Stimulated activated CD8-positive, alpha-beta memory T cell treated with anti-CD3 and anti-CD28 coated beads, Interleukin-12 subunit alpha, Interleukin-12 subunit beta, amount 100 ng/mL, for 24 hours (primary cell): ENCODE data around the gene NOC4L.
"Not testable (repeated sequence)": the region's sequence is repeated elsewhere in the genome, so short reads cannot be mapped to it uniquely, and the experiment has no call there.

ENCODE experiments used
- DNase-seq: peaks from one replicate; pipeline ENCODE4 v3.0.0-alpha.2; 2020; ENCODE audit errors: extremely low read depth

The NOC4L gene

DNA sequence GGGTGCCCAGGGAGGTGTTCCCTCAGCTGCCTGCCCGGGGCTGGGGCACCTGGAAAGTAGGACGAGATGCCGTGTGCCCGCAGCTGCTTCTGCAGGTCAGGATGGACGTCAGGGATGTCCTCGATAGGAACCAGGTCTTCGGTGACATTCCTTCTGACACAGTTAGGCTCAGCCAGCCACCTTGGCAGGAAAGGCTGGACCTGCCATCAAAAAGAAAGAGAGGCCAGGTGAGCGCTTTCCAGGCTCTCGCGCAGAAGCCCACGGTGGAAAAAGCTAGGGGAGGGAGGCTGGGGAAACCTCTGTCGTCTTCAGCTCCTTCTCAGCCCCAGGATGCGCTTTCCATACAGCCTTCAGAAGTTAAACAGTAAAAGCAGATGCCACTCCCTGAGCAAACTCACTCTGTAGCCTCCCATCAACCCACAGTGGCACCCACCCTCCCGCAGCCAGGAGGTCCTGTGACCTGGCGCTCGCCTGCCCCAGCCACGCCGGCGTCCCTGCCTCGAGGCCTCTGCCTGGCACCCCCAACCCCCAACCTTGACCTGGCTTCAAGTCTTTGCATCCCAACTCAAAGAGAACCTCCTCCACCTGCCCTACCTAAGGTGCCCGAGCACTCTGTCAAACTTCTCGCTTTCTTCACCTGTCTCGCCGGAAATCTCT is 1.4 kb upstream of the NOC4L start:
- DNase-seq: no peak

DNA sequence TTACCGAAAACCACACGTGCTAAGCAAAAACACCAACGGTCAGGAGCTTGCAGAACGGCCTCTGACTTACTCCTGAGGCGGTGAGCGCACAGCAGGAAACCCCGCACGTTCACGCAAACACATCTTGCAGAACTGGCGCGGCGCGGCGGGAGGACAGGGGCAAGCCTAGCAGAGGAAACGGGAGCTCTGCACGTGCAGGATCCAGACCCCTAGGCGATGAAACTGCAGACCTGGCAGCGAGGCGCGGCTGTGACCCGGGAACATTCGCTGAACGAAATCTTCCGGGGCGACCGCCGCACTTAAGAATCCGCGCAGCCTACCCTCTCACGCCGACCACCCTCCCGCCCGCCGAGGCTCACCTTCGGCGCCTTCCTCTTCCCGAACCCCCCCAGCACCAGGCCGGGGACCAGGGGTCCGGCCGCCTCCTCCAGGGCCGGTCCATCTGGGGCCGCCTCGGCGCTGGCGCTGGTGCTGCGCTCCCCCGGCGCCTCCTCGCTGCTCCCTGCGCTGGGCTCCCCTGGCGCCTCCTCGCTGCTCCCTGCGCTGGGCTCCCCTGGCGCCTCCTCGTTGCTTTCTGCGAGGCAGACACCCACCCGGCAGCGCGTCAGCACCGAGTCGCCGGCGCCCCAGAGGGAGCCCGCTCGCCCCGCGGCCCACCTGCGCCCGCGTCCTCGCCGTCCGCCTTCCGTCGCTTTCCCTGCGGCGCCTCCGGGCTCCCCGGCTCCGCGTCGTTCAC is 753 bp upstream of the NOC4L start:
- DNase-seq: no peak

DNA sequence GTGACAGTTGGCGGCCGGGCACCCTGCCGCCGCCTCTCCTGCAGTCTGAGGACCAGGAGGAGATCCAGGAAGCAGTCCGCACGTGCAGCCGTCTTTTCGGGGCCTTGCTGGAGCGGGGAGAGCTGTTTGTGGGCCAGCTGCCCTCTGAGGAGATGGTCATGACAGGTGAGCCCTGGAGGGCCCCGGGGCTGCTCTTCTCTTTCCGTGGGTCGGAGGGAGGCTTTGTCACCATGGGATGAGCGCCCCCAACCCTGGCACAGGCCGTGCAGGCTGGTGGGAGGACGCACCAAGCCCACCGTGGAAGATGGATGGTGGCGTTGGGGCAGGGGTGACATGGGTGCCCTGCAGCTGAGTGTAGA is 532 bp downstream of the NOC4L start:
- DNase-seq: no peak

DNA sequence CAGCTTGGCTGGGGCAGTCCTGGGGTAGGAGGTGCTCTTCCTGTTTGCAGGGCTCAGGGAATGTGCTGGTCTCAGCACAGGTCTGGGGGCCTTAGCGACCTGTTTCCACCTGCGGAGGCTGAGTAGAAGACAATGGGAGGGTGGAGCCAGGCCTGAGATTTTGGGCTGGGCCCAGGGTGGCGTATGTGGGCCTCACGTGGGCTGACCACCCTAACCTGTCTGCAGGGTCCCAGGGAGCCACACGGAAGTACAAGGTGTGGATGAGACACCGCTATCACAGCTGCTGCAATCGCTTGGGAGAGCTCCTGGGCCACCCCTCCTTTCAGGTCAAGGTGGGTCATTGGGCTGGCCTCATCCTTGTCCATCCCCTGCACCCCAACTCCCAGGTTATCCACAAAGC is 1.1 kb downstream of the NOC4L start:
- no peak for DNase-seq

DNA sequence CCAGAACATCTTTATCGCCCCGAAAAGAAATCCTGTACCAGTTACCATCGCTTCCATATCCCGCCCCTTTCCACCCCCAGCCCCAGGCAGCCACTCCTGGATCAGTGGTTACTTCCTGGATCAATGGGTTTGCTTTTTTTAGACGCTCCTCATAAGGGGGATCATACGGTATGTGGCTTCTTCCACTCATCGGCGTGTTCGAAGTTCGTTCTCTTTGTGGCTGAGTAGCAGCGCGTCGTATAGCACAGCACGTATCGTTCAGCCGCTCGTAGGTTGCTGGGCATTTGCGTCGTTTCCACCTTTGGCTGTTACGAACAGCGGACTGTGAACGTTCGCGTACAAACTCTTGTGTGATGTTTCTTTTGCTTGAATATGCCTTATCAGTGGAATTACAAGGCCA is 1.8 kb downstream of the NOC4L start:
- no peak for DNase-seq

DNA sequence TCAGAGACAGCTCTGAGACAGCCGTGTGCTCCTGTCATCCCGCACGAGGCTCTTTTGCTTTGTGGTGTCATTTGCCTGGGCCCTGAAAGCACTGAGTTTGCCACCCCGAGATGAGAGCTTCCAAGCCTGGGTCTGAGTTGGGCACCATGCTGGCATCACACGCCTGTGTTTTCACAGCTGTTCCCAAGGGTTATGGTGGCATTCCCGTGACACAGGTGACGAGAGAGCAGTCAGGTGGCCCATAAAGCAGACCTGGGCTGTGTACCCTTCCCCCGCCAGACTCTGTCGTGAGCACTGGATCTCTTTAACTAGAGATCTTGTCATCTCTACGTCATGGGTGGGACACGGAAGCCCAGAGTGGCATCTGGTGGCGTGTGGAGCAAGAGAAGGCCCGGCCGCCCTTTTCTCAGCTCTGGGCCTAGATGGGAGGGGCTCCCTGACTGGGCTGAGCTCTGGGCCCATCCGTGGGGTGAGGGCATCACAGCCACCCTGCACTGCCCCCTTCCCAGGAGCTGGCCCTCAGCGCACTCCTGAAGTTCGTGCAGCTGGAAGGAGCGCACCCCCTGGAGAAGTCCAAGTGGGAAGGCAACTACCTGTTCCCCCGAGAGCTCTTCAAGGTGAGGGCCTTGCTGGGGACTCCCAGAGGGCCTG is 2.6 kb downstream of the NOC4L start:
- DNase-seq: no peak

DNA sequence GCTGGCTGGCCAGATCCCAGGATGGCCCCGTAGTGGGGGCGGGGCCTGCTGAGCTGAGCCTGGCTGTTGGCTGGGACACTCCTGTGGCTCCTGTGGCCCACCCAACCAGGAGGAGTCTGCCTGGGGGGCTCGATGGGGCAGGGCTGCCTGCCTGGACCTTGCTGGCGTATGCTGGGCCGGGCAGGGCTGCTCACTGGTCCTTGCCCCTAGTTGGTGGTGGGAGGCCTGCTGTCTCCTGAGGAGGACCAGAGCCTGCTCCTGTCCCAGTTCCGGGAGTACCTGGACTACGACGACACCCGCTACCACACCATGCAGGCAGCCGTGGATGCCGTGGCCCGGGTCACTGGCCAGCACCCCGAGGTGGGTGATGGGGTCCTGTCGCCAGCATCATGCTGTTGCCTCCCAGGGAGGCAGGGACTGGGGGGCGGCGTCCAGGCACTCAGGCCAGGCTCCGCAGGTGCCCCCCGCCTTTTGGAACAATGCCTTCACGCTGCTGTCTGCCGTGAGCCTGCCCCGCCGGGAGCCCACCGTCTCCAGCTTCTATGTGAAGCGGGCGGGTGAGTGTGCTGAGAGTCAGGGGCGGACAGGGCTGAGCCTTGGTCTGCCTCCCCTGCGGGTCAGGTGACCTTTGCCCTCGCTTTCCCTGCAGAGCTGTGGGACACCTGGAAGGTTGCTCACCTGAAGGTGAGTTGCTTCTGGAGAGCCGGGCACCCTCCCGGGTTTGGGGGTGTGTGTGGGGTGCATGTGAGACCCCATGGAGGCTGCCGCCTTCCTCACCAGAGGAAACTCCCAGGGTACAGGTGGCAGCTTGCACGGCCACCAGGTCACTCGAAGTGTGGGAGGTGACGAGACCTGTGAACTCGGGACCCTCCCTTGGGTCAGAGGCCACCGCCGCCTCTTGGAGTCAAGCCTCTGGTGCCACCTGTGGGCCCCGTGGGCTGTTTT is 3.4 kb downstream of the NOC4L start:
- no peak for DNase-seq

DNA sequence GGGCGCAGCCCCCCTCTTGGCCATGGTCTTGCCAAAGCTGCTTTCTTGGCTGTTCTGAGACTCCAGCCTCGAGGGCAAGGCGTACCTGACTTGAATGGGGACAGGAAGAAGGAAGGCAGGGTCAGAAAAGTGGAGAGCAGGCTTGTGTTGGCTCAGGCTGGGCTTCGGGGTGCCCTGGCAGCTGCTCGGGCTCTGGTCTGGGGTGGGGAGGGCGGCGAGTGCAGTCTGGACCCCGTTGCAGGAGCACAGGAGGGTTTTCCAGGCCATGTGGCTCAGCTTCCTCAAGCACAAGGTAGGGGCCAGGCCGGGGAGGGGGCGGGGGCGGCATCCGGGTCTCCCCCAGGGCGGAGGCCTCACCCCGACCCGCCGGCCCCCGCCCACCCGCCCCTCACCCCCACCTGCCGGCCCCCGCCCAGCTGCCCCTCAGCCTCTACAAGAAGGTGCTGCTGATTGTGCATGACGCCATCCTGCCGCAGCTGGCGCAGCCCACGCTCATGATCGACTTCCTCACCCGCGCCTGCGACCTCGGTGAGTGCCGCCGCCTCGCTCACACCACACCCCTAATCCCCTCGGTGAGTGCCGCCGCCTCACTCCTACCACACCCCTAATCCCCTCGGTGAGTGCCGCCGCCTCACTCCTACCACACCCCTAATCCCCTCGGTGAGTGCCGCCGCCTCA is 4.2 kb downstream of the NOC4L start:
- DNase-seq: no peak

DNA sequence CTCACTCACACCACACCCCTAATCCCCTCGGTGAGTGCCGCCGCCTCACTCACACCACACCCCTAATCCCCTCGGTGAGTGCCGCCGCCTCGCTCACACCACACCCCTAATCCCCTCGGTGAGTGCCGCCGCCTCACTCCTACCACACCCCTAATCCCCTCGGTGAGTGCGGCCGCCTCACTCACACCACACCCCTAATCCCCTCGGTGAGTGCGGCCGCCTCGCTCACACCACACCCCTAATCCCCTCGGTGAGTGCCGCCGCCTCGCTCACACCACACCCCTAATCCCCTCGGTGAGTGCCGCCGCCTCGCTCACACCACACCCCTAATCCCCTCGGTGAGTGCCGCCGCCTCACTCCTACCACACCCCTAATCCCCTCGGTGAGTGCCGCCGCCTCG is 5.3 kb downstream of the NOC4L start:
- DNase-seq: not testable (repeated sequence)

DNA sequence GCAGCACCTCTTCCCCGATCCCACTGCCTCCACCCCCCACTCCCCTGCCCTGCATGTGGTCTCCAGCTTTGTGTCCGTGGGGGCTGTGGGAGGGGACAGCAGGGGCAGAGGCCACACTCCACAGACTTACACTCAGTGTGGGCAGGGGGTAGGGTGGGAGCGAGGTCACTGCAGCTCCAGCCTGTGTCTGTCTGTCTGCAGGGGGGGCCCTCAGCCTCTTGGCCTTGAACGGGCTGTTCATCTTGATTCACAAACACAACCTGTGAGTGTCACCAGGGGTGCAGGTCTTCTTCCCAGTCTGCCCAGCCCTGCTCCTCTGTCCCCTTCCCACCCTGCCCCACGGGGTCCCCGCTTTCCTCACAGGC is 6.5 kb downstream of the NOC4L start:
- DNase-seq: no peak

DNA sequence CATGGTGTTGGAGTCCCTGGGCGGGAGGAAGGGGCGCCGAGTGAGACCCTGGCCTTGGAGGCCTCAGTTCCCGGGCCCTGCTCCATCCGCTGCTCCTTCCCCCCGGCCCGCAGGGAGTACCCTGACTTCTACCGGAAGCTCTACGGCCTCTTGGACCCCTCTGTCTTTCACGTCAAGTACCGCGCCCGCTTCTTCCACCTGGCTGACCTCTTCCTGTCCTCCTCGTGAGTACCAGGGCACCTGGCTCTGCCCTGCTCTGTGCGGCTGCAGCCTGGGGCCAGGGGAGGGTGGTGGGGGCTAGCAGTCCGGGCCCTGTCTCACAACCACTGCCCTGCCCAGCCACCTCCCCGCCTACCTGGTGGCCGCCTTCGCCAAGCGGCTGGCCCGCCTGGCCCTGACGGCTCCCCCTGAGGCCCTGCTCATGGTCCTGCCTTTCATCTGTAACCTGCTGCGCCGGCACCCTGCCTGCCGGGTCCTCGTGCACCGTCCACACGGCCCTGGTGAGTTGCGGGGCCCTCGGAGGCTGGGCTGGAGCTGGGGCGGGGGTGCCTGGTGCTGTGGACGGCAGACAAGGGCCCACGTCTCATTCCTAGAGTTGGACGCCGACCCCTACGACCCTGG is 7.0 kb downstream of the NOC4L start:
- DNase-seq: no peak

DNA sequence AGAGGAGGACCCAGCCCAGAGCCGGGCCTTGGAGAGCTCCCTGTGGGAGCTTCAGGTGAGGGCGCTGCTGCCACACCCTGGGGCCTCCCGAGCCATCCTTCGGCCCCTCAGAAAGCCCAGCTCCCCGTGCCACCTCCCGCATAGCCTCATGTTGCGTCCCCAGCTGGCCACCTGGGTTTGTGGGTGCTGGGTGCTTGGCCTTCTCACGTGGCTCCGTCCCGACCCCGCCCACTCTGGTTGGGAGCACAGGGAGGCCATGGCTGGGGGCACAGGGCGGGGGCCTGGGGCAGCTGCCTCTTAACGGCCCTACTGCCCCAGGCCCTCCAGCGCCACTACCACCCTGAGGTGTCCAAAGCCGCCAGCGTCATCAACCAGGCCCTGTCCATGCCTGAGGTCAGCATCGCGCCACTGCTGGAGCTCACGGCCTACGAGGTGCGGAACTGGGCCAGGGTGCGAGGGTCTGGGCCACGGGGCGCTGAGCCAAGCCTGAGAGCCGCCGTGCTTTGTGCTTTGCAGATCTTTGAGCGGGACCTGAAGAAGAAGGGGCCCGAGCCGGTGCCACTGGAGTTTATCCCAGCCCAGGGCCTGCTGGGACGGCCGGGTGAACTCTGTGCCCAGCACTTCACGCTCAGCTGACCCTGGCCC is 7.6 kb downstream of the NOC4L start:
- DNase-seq: no peak

DNA sequence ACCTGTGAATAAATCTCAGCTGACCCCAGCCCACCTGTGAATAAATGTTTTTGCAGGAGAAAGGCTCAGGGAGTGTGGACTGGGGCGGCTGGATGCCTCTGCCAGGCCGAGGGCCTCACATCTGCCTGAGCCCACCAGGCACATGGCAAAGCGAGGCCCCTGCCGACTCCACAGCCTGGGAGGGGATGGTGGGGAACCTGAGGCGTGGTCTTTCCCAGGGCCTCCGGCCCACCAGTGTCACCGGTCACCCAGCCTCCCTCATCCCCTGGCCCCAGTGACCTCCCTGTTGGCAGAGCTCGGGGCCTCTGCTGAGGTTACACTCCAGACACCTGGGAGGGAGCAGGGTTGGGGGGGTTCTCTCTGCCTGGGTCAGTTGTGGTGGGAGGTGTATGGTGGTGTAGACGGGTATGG is 8.2 kb downstream of the NOC4L start:
- no peak for DNase-seq

DNA sequence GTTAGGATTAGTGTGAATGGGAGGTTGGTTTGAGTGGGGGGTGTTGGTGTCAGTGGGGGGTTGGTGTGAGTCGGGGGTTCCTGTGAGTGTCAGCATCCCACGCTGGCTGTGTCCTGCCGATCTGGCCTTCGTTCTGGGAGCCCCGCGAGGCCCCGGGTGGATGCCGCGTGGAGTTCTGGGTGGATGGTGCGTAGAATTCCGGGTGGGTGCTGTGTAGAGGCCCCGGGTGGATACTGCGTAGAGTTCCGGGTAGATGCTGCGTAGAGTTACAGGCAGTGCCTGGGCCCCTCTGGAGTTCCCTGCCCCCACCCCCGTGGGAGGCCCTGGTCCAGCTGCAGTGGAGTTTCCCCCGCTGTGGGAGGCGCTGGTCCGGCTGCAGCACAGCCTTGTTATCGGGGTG is 8.7 kb downstream of the NOC4L start:
- no peak for DNase-seq

DNA sequence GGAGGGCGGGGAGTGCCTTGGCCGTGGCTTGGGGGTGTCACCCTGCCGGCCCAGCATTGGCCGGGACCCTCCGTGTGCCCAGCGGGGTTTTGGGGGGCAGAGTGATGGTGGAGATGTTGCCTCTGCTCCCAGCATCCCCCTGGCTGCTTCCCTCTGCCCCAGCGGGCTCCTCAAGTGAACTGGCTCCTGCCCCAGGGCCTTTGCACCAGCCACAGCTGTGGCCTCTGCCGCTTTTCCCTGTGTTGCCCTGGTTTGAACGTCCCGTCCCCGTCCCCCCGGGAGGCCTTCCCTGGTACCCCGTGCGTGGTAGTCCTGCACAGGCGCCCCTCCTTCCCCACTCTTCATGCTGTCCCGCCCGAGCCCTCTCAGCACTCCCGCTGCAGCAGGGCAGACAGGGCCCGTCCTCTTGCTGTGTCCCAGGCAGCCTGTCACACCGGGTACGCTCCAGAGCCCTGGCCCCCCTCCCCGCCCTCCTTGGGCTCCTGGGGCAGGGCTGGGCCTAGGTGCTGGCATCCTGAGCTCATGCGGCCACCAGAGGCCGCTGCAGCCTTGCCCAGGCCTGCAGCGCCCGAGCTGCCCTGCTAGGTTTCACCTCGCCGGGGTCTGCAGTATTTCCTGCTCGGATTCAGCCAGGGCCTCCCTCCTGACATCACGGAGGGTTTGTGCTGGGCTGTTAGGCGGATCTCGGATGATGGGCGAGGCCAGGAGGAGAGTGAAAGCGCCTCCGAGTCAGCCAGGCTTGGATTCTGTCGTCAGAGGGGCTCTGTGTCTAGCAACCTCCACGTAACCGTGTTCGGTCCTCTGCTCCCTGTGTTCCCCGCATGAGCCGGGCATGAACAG is 9.5 kb downstream of the NOC4L start:
- DNase-seq: no peak

DNA sequence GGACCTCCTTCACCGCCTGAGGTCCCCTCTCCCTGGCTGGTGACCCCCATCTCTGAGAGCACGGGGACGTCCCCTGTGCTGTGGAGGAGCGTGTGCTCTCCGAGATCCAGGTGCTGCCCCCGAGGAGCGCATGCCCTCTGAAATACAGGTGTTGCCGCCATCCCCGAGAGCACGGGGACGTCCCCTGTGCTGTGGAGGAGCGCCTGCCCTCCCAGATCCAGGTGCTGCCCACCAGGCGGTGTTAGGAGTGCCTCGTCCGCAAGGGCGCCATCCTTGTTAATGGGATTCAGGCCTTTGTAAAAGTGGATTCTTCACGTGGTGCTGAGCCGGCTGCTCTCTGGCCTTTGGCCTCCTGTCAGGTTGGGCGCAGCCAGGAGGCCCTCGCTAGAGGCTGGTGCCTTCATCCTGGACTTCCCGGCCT is 10.1 kb downstream of the NOC4L start:
- no peak for DNase-seq

DNA sequence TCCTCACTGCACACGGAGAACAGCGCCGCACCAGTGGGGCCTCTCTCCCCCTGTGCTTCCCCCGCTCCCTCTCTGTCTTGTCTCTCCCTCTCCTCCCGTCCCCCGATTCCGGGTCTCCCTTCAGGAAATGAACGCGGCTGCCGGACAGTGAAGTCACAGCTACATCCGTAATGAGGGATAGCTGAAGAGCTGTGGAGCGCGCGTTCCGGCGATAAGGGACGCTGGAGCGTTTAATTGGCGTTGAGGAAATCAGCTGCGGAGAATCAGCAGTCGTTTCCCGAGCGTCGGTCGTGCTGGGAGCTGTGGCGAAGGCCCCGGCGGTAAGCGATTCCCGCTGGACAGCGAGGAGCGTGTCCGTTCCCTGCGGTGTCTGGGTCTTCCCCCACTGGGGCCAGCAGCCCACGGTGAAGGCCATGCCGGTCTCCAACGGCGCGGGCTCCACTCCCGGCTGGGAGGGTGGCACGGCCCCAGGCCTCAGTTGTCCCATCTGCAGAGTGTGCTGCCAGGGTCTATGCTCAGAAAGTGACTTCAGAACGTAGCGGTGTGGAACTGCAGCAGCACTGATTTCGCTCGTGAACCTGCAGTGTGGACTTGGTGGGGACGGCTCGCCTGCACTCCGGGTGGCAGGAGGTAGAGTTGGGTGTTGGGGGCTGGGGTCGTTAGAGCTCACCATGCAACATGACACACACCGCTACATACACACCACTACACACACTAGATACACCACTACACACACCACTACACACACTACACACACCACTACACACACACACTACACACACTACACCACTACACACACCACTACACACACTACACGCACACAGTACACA is 10.9 kb downstream of the NOC4L start:
- DNase-seq: no peak

DNA sequence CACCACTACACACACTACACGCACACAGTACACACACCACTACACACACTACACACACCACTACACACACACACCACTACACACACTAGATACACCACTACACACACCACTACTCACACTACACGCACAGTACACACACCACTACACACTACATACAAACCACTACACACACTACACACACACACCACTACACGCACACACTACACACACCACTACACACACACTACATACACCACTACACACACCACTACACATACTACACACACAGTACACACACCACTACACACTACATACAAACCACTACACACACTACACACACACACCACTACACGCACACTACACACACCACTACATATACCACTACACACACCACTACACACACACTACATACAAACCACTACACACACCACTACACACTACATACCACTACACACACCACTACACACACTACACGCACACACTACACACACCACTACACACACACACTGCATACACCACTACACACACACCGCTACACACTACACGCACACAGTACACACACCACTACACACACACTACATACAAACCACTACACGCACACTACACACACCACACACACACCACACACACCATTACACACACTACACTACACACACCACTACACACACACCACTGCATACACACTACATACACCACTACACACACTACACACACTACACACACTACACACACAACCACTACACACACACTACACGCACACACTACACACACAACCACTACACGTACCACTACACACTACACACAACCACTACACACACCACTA is 11.7 kb downstream of the NOC4L start:
- no peak for DNase-seq
